Activated CD4-positive, alpha-beta T cell treated with anti-CD3 and anti-CD28 coated beads, Interleukin-2, amount 50 U/mL, for 1 hour (primary cell): ENCODE data around the gene SMIM41.

ENCODE experiments used
- DNase-seq: peaks from one replicate; pipeline ENCODE4 v3.0.0-alpha.2; 2020

Gene SMIM41

DNA sequence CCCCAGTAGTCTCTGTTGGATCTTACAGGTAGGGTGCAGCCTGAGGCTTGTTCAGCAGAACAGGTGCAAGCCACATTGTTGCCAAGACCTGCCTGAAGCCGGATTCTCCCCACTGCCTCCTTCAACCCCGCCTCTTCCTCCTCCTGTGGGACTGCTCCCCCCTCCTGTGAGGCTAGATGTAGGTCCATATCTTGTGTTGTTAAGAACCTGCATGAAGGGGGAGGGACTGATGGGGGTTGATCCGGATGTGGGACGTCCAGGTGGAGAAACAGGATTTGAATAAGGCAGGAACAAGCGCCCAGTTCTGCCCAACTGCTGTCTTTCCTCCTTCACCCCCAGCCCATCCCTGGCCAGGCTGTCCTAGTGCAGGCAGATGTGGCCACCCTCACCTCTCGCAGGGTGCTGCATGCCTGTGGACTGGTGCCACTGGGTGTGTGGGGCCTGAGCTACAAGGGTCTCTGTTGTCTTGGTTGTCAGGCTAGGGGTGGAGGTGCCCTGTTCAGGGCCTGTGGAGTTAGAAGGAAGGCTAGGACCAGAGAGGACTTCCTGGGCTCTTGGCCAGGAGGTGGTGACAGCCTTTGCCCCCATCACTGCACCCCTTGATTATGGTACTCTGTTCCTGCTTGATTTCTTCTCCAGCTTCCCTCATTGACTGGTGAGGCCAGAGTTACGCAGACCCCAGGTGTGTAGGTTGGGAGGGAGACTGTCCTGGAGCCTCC lies 26.9 kb upstream of the SMIM41 start:
- DNase-seq: peak; percentile 44

DNA sequence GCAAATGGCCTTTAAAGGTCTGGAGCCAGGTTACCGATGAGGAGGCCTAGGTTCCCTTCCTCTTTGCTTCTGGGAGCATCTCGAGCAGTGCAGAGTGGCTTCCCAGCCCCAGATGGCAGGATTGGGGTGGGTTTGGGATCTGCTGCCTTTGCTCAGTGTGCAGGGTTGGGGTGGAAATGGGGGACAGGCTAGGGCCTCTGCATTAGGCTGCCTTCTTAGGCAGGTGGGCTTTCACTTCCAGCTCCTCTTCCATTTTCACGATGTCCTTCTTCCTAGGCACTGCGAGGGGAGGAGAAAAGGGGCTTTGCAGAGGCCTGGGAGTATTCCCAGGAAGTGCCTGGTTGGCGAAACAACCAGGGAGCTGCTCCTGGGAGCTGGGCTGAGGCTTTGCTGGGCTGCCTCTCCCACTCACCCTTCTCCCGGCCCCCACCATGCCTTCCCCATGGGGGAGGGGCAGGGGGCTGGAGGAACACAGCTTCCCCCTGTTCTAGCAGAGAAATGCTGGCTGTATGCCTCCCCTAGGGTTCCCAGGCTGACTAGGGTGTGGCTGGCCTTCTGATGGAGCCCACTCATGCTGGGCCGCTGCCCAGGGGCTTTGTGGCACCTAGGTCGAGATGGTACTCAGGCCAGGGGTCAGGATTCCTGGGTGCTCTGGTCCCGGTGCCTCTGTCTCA lies 25.8 kb upstream of the SMIM41 start:
- peak; percentile 41 for DNase-seq

DNA sequence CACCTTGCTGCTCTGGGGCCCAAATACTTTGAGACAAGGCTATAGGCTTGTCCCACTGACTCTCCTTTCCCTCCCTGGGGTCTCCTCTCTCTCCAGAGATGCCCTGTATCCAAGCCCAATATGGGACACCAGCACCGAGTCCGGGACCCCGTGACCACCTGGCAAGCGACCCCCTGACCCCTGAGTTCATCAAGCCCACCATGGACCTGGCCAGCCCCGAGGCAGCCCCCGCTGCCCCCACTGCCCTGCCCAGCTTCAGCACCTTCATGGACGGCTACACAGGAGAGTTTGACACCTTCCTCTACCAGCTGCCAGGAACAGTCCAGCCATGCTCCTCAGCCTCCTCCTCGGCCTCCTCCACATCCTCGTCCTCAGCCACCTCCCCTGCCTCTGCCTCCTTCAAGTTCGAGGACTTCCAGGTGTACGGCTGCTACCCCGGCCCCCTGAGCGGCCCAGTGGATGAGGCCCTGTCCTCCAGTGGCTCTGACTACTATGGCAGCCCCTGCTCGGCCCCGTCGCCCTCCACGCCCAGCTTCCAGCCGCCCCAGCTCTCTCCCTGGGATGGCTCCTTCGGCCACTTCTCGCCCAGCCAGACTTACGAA lies 25.2 kb upstream of the SMIM41 start:
- peak; percentile 38 for DNase-seq

DNA sequence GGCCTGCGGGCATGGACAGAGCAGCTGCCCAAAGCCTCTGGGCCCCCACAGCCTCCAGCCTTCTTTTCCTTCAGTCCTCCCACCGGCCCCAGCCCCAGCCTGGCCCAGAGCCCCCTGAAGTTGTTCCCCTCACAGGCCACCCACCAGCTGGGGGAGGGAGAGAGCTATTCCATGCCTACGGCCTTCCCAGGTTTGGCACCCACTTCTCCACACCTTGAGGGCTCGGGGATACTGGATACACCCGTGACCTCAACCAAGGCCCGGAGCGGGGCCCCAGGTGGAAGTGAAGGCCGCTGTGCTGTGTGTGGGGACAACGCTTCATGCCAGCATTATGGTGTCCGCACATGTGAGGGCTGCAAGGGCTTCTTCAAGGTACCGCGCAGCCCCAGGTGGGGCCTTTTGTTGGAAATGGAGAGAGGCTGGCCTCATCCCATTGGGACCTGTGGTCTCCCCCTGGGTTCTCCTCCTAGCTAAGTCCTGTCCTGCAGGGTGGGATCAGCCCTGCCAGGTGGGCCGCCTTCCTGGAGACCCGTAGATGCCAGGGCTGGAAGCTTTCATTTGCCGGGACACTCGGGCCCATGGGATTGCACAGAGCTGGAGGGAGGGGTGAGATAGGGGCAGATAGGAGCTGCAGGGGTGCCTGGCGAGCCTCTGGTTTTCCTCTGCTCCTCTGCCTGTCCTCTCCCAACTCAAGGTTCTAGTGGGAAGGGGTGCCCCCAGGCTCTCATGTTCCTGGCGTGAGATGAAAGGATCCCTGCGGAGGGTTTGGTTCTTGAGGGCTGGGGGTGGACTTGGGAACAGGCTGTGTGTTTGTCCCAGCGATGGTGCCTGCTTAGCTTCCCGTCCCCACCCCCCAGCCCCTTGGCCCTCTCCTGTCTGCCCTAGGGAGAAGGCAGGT lies 24.4 kb upstream of the SMIM41 start:
- DNase-seq: peak; percentile 38

GRCh38 chr12:52055731-52056711 lies 23.5 kb upstream of the SMIM41 start:
- DNase-seq: peak; percentile 44

DNA sequence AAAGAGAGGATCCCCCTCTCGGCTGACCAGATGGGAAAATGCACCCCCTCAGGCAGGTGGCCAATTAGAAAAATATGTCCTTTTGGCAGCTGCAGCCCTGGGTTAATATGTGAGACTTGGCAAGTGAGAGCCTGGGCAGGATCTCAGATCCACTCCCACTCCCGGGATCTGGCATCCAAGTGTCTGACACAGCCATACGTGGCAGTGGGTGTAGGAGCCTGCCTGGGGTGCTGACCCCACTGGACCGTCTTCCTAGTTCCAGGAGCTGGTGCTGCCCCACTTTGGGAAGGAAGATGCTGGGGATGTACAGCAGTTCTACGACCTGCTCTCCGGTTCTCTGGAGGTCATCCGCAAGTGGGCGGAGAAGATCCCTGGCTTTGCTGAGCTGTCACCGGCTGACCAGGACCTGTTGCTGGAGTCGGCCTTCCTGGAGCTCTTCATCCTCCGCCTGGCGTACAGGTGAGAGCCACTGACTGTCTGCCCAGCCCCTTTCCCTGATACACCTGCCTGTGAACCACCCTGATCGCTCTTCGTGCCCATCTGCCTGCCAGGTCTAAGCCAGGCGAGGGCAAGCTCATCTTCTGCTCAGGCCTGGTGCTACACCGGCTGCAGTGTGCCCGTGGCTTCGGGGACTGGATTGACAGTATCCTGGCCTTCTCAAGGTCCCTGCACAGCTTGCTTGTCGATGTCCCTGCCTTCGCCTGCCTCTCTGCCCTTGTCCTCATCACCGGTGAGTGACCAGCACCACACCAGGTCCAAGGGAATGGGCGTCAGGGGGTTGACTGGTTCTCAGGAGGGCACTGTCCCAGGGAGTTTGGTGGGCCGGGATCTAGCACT lies 22.5 kb upstream of the SMIM41 start:
- DNase-seq: peak; percentile 36

- no peak for DNase-seq
These were observed 21.6 kb upstream of the SMIM41 start for GRCh38 chr12:52057638-52058576.

- DNase-seq: peak; percentile 41
These were observed 20.7 kb upstream of the SMIM41 start for GRCh38 chr12:52058631-52059361.

- DNase-seq: peak; percentile 61
These were observed 19.7 kb upstream of the SMIM41 start for GRCh38 chr12:52059582-52060497.

- DNase-seq: peak; percentile 40
These were observed 18.9 kb upstream of the SMIM41 start for GRCh38 chr12:52060498-52061177.

- no peak for DNase-seq
These were observed 17.9 kb upstream of the SMIM41 start for GRCh38 chr12:52061470-52062166.

- DNase-seq: no peak
These were observed 17.1 kb upstream of the SMIM41 start for GRCh38 chr12:52062167-52063081.

GRCh38 chr12:52063082-52063924 lies 16.2 kb upstream of the SMIM41 start:
- DNase-seq: no peak

DNA sequence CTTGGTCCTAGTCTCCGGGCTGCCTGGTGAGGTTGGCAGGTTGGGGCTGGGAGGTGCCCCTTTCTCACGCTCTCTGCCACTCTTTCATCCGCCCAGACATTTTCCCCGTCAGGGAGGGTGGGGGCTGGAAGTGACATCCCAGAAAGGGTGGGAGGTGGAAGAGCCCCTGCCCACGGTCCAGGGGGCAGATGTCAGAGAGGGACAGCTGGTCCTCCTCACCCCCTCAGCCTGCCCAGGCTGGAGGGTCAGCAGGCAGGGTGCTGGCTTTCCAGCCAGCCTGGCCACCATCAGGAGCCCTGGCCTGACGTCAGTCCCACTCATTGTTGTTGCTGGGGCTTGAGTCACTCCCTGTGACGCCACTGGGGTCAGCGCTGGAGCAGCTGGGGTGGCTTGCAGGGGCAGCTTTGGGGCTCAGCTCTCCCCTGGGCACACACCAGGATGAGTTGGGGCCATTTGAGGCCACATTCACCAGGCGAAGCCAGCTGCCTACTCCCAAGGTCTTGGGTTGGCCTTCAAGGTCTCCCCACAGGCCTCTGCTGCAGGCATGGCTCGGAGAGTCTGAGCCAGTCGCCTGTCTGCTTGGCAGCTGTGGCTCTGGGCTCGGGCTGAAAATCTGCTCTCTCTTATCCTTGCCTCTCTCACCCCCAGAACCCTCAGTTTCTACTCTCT lies 15.4 kb upstream of the SMIM41 start:
- no peak for DNase-seq
